Panc1 (cell line): Measurements from ENCODE around the gene CORT.

Source experiments
- CTCF ChIP-seq: fragments of 450-650 bp; IDR thresholded peaks from 2 replicates; pipeline ENCODE4 v1.5.1; 2017; ENCODE audit warnings: mild to moderate bottlenecking
- SIN3A ChIP-seq: IDR thresholded peaks from 2 replicates; pipeline ENCODE4 v1.6.1; 2012; ENCODE audit warnings: low read depth, mild to moderate bottlenecking, low read length, moderate library complexity, borderline replicate concordance; ENCODE audit not compliant: insufficient read depth
- TF ChIP-seq, protein P1 (sequence below), 2 experiments: IDR thresholded peaks; 2 replicates each; pipeline ENCODE4 v1.6.1; 2011 to 2012; ENCODE audit warnings: low read depth in 2 of 2, control low read depth in 1 of 2, low read length in 1 of 2, mild to moderate bottlenecking in 1 of 2, moderate library complexity in 1 of 2; ENCODE audit not compliant: insufficient read depth in 1 of 2

- TF ChIP-seq CTCF: no peak
- TF ChIP-seq SIN3A: no peak
- TF ChIP-seq, protein P1, sequence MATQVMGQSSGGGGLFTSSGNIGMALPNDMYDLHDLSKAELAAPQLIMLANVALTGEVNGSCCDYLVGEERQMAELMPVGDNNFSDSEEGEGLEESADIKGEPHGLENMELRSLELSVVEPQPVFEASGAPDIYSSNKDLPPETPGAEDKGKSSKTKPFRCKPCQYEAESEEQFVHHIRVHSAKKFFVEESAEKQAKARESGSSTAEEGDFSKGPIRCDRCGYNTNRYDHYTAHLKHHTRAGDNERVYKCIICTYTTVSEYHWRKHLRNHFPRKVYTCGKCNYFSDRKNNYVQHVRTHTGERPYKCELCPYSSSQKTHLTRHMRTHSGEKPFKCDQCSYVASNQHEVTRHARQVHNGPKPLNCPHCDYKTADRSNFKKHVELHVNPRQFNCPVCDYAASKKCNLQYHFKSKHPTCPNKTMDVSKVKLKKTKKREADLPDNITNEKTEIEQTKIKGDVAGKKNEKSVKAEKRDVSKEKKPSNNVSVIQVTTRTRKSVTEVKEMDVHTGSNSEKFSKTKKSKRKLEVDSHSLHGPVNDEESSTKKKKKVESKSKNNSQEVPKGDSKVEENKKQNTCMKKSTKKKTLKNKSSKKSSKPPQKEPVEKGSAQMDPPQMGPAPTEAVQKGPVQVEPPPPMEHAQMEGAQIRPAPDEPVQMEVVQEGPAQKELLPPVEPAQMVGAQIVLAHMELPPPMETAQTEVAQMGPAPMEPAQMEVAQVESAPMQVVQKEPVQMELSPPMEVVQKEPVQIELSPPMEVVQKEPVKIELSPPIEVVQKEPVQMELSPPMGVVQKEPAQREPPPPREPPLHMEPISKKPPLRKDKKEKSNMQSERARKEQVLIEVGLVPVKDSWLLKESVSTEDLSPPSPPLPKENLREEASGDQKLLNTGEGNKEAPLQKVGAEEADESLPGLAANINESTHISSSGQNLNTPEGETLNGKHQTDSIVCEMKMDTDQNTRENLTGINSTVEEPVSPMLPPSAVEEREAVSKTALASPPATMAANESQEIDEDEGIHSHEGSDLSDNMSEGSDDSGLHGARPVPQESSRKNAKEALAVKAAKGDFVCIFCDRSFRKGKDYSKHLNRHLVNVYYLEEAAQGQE (IDR thresholded peaks at IDR 0.05; ENCODE audit: insufficient read depth in 1 of 2, low read depth in 2 of 2, low read length in 1 of 2): no peak
Measured at GRCh38 chr1:10402729-10403274, 47.0 kb upstream of the CORT start.
